ENCODE measurements around the gene MCOLN1. TPM values are rescaled to one million over a fixed set of nuclear protein-coding genes. Genes with fewer than 3 reads are reported as not detected.

MCOLN1 gene
- total and polyA plus RNA-seq, 9 of the 15 experiments (the other 6 are each of a cell fraction or from before 2014, with no cell fraction given) = 0.25 to 15.4 (median 7.1) TPM

DNA sequence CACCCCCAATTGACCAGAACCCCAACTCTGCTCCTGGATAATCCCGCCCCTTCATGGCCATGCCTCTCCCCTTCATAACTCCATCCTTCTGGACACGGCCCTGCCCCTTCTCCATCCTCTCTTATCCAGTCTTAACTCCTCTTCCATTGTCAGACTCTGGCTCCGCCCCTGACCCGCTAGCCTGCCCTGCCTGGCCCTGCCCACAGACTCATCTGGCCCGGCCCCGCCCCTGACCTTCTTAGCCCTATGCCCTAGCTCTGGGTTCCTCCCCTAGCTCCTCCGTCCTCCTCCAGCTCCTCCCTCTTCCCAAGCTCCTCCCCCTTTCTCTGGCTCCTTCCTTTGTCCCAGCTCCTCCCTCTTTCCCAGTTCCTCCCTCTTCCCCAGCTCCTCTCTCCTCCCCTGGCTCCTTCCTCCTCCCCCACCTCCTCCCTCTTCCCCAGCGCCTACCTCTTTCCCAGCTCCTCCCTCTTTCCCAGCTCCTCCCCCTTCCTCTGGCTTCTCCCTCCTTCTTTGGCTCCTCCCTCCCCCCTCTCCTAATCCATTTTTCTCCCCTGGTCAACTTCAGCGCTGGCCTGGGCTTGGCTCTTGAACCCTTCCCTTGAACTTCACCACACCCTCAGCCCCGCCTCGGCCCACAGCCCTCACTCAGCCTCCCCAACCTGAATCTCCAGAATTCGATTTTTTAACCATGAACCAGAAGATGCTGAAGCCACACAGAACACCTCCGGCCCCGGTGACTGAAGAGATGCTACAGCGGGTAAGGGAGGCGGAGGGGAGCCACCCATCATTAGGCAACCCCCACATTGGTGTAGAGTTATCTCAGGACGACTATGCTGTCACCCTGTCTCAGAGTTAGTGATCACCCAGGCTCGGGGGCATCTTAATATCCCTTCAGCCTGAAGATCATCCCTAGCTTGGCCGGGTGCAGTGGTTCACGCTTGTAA, 15.8 kb upstream of the MCOLN1 start (continued):
- no peak for TF ChIP-seq ILK (tag; IDR thresholded peaks at IDR 0.05; ENCODE audit: borderline replicate concordance, low read depth)
- TF ChIP-seq KLF13 (tag; IDR thresholded peaks at IDR 0.05; ENCODE audit: borderline replicate concordance, low read depth) = no peak
- no peak for TF ChIP-seq ZFP1 (CRISPR knock-in tag; IDR thresholded peaks at IDR 0.05)
- TF ChIP-seq ZNF174 (CRISPR knock-in tag; IDR thresholded peaks at IDR 0.05) = no peak
- TF ChIP-seq TSC22D4 (tag; IDR thresholded peaks at IDR 0.05) = no peak
- no peak for TF ChIP-seq SREBF1 (IDR thresholded peaks at IDR 0.05; ENCODE audit: borderline replicate concordance, low read depth, low read length)
- TF ChIP-seq ZNF232 (CRISPR knock-in tag; IDR thresholded peaks at IDR 0.05) = no peak
- TF ChIP-seq EGR1 (conservative IDR thresholded peaks at IDR 0.05) = peak; percentile 59
- no peak for TF ChIP-seq DDX20 (tag; IDR thresholded peaks at IDR 0.05; ENCODE audit: low read depth)
- TF ChIP-seq SMAD2 (IDR thresholded peaks at IDR 0.05; ENCODE audit: low read depth, low read length) = no peak
- no peak for TF ChIP-seq MCM5 (IDR thresholded peaks at IDR 0.05; ENCODE audit: low read depth)
- no peak for TF ChIP-seq RFX7 (CRISPR knock-in tag; IDR thresholded peaks at IDR 0.05)
- TF ChIP-seq ZNF146 (CRISPR knock-in tag; IDR thresholded peaks at IDR 0.05; ENCODE audit: unreplicated experiment) = no peak
- TF ChIP-seq NR2C1 (IDR thresholded peaks at IDR 0.05) = no peak
- no peak for TF ChIP-seq NR2C1 (tag; IDR thresholded peaks at IDR 0.05)
- no peak for TF ChIP-seq GTF2F1 (IDR thresholded peaks at IDR 0.05; ENCODE audit: low read depth, low read length)
- no peak for TF ChIP-seq CHD1 (IDR thresholded peaks at IDR 0.05; ENCODE audit: low read length)
- peak; percentile 98; the same call in 1 of the 2 replicates for TF ChIP-seq HLTF (IDR thresholded peaks at IDR 0.05)
- no peak for TF ChIP-seq ZNF76 (CRISPR knock-in tag; IDR thresholded peaks at IDR 0.05; ENCODE audit: borderline replicate concordance)
- TF ChIP-seq CTBP1 (IDR thresholded peaks at IDR 0.05; ENCODE audit: borderline replicate concordance) = 0 out of 2 replicates have a peak, but pooled peaks have one; percentile 38
- TF ChIP-seq DACH1 (IDR thresholded peaks at IDR 0.05; ENCODE audit: partially characterized antibody) = no peak
- TF ChIP-seq FOSL1 (tag; conservative IDR thresholded peaks at IDR 0.05) = no peak
- TF ChIP-seq, protein P1, sequence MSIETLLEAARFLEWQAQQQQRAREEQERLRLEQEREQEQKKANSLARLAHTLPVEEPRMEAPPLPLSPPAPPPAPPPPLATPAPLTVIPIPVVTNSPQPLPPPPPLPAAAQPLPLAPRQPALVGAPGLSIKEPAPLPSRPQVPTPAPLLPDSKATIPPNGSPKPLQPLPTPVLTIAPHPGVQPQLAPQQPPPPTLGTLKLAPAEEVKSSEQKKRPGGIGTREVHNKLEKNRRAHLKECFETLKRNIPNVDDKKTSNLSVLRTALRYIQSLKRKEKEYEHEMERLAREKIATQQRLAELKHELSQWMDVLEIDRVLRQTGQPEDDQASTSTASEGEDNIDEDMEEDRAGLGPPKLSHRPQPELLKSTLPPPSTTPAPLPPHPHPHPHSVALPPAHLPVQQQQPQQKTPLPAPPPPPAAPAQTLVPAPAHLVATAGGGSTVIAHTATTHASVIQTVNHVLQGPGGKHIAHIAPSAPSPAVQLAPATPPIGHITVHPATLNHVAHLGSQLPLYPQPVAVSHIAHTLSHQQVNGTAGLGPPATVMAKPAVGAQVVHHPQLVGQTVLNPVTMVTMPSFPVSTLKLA (conservative IDR thresholded peaks at IDR 0.05) = no peak
- TF ChIP-seq, protein P2, sequence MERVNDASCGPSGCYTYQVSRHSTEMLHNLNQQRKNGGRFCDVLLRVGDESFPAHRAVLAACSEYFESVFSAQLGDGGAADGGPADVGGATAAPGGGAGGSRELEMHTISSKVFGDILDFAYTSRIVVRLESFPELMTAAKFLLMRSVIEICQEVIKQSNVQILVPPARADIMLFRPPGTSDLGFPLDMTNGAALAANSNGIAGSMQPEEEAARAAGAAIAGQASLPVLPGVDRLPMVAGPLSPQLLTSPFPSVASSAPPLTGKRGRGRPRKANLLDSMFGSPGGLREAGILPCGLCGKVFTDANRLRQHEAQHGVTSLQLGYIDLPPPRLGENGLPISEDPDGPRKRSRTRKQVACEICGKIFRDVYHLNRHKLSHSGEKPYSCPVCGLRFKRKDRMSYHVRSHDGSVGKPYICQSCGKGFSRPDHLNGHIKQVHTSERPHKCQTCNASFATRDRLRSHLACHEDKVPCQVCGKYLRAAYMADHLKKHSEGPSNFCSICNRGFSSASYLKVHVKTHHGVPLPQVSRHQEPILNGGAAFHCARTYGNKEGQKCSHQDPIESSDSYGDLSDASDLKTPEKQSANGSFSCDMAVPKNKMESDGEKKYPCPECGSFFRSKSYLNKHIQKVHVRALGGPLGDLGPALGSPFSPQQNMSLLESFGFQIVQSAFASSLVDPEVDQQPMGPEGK (CRISPR knock-in tag; IDR thresholded peaks at IDR 0.05; ENCODE audit: borderline replicate concordance) = no peak
- TF ChIP-seq ZNF408 (CRISPR knock-in tag; IDR thresholded peaks at IDR 0.05; ENCODE audit: low read depth) = no peak

Data from K562 (cell line).